SK-N-MC (cell line): ENCODE data around the gene CGB3.

Source experiments
- DNase-seq: peaks from one replicate; pipeline ENCODE4 v3.0.0-alpha.2; 2011; ENCODE audit warnings: low read depth, low spot score
- H3K27ac ChIP-seq: fragments of 200-600 bp; sonication (generic); 2 replicates; pipeline ENCODE4 v1.5.1; 2016; ENCODE audit warnings: mixed run types
- H3K36me3 ChIP-seq: fragments of 200-600 bp; sonication (generic); 2 replicates; pipeline ENCODE4 v1.6.1; 2017; ENCODE audit warnings: antibody characterized with exemption, low read length, mixed read lengths; ENCODE audit not compliant: insufficient read depth
- H3K4me3 ChIP-seq: fragments of 200-600 bp; sonication (generic); 2 replicates; pipeline ENCODE4 v1.5.1; 2016
- H3K9ac ChIP-seq: fragments of 200-600 bp; sonication (generic); 2 replicates; pipeline ENCODE4 v1.8.0; 2017; ENCODE audit warnings: mixed run types, mixed read lengths; ENCODE audit not compliant: insufficient read length
- H3K9me3 ChIP-seq: fragments of 200-600 bp; sonication (generic); 2 replicates; pipeline ENCODE4 v1.6.1; 2017; ENCODE audit warnings: low read depth, mild to moderate bottlenecking, antibody characterized with exemption, low read length, moderate library complexity, mixed read lengths
- EZH2 ChIP-seq: fragments of 200-600 bp; sonication (generic); IDR thresholded peaks from one replicate; pipeline ENCODE4 v1.6.1; 2017; ENCODE audit warnings: antibody characterized with exemption
- FOXP2 ChIP-seq: optimal IDR thresholded peaks from 2 replicates; pipeline ENCODE3; 2011; ENCODE audit warnings: mild to moderate bottlenecking, moderate library complexity; ENCODE audit not compliant: insufficient read depth; ENCODE audit errors: extremely low read length, control extremely low read depth
- POLR2AphosphoS5 ChIP-seq: IDR thresholded peaks from 2 replicates; pipeline ENCODE4 v1.6.1; 2012; ENCODE audit warnings: mild to moderate bottlenecking, low read depth, low read length, borderline replicate concordance

Gene CGB3

GRCh38 chr19:48991011-48991609 lies 33.0 kb downstream of the CGB3 start:
- Histone ChIP-seq H3K27ac (no peak overlapping the region), H3K36me3 (peaks cover 10% of the 10 kb centered on the region; the same call in 1 of the 2 replicates), H3K9ac (no peak overlapping the region), H3K9me3 (no peaks in the 10 kb centered on the region), H3K4me3 (no peak overlapping the region)
- no peak for DNase-seq
- no peak for TF ChIP-seq EZH2

- no peak for DNase-seq
- no peak for TF ChIP-seq EZH2
- TF ChIP-seq FOXP2: no peak
- no peak for TF ChIP-seq POLR2AphosphoS5
- Histone ChIP-seq H3K4me3 (no peak overlapping the region), H3K9ac (no peak overlapping the region), H3K36me3 (peaks cover 14% of the 10 kb centered on the region; the same call in 1 of the 2 replicates), H3K27ac (no peak overlapping the region; the same call in 1 of the 2 replicates), H3K9me3 (no peaks in the 10 kb centered on the region)
Observed at GRCh38 chr19:48990400-48990799, 33.7 kb downstream of the CGB3 start.

GRCh38 chr19:48989701-48990291 lies 34.3 kb downstream of the CGB3 start:
- TF ChIP-seq FOXP2 (no peak), POLR2AphosphoS5 (no peak), EZH2 (no peak)
- H3K27ac ChIP-seq: no peak overlapping the region
- H3K9me3 ChIP-seq: no peaks in the 10 kb centered on the region
- peaks cover 20% of the 10 kb centered on the region; the same call in 1 of the 2 replicates for H3K36me3 ChIP-seq
- no peak for DNase-seq
- H3K9ac ChIP-seq: no peak overlapping the region
- no peak overlapping the region for H3K4me3 ChIP-seq

- no peak overlapping the region for H3K9ac ChIP-seq
- H3K9me3 ChIP-seq: no peaks in the 10 kb centered on the region
- no peak for DNase-seq
- no peak overlapping the region for H3K4me3 ChIP-seq
- H3K36me3 ChIP-seq: peaks cover 21% of the 10 kb centered on the region; the same call in 1 of the 2 replicates
- no peak overlapping the region for H3K27ac ChIP-seq
- TF ChIP-seq POLR2AphosphoS5 (no peak), EZH2 (no peak), FOXP2 (no peak)
Observed at GRCh38 chr19:48988860-48989259, 35.3 kb downstream of the CGB3 start.

- no peak for DNase-seq
- Histone ChIP-seq H3K9me3 (no peaks in the 10 kb centered on the region), H3K36me3 (peaks cover 24% of the 10 kb centered on the region; the same call in 1 of the 2 replicates), H3K27ac (no peak overlapping the region), H3K9ac (no peak overlapping the region), H3K4me3 (no peak overlapping the region)
- no peak for TF ChIP-seq FOXP2
- no peak for TF ChIP-seq POLR2AphosphoS5
- TF ChIP-seq EZH2: no peak
Observed at GRCh38 chr19:48988286-48988685, 35.8 kb downstream of the CGB3 start.

GRCh38 chr19:48987323-48987722 lies 36.8 kb downstream of the CGB3 start:
- no peak for DNase-seq
- Histone ChIP-seq H3K9me3 (no peaks in the 10 kb centered on the region), H3K27ac (no peak overlapping the region), H3K9ac (no peak overlapping the region), H3K36me3 (peaks cover 32% of the 10 kb centered on the region; the same call in 1 of the 2 replicates), H3K4me3 (no peak overlapping the region)
- TF ChIP-seq EZH2: no peak
- TF ChIP-seq POLR2AphosphoS5: no peak
- no peak for TF ChIP-seq FOXP2

GRCh38 chr19:48986211-48986610 lies 37.9 kb downstream of the CGB3 start:
- no peak overlapping the region for H3K9ac ChIP-seq
- no peak for TF ChIP-seq POLR2AphosphoS5
- no peak for TF ChIP-seq FOXP2
- TF ChIP-seq EZH2: no peak
- H3K27ac ChIP-seq: no peak overlapping the region
- H3K36me3 ChIP-seq: peaks cover 36% of the 10 kb centered on the region; the same call in 1 of the 2 replicates
- DNase-seq: no peak
- H3K9me3 ChIP-seq: no peaks in the 10 kb centered on the region
- no peak overlapping the region for H3K4me3 ChIP-seq

- Histone ChIP-seq H3K4me3 (no peak overlapping the region), H3K9ac (no peak overlapping the region), H3K27ac (no peak overlapping the region), H3K9me3 (no peaks in the 10 kb centered on the region), H3K36me3 (peaks cover 36% of the 10 kb centered on the region; the same call in 1 of the 2 replicates)
- DNase-seq: no peak
- TF ChIP-seq POLR2AphosphoS5: no peak
- no peak for TF ChIP-seq EZH2
- no peak for TF ChIP-seq FOXP2
Observed at GRCh38 chr19:48985711-48986110, 38.4 kb downstream of the CGB3 start.

GRCh38 chr19:48982280-48982679 lies 41.9 kb downstream of the CGB3 start:
- H3K36me3 ChIP-seq: peaks cover 26% of the 10 kb centered on the region; the same call in 1 of the 2 replicates

More at GRCh38 chr19:48982280-48982679, 41.9 kb downstream of the CGB3 start:
- no peak overlapping the region for H3K9ac ChIP-seq
- H3K27ac ChIP-seq: no peak overlapping the region
- no peak for DNase-seq
- no peak overlapping the region for H3K4me3 ChIP-seq
- H3K9me3 ChIP-seq: no peaks in the 10 kb centered on the region
- TF ChIP-seq EZH2 (no peak), POLR2AphosphoS5 (no peak), FOXP2 (no peak)
